T-cell (primary cell): Measurements from ENCODE around the gene MYH9. TPM values are rescaled to one million over a fixed set of nuclear protein-coding genes. Genes with fewer than 3 reads are reported as not detected.
A peak's percentile ranks its signal among the peaks of the same experiment; 100 is the strongest.

Experiments used
- ATAC-seq, 4 experiments: fragments of 200-7000 bp in 3 of 4; fragments of 150-1000 bp in 1 of 4; cut with Tn5 transposase; replicated peaks in 1 of 4; 1 replicate in 3 of 4; 2 replicates in 1 of 4; pipeline ENCODE4 v1.10.0; 2021; ENCODE audit warnings: moderate library complexity in 3 of 4, mild to moderate bottlenecking in 2 of 4, moderate number of reproducible peaks in 1 of 4
- CTCF ChIA-PET, 2 donors: fragments of 300-600 bp; sonication (Branson Sonifier 250); formaldehyde crosslinking; loops; one replicate each; lab custom pipeline; 2022; ENCODE audit warnings: antibody characterized with exemption in 2 of 2; lab: Charles Lee
- POLR2A ChIA-PET, 2 donors: fragments of 300-600 bp; sonication (Branson Sonifier 250); formaldehyde crosslinking; loops; one replicate each; lab custom pipeline; 2022; ENCODE audit warnings: antibody characterized with exemption in 2 of 2; lab: Charles Lee
- DNase-seq, 35 experiments: peaks; one replicate each; pipeline versions ENCODE4 v3.0.0 to v3.0.0-alpha.2; 2013 to 2023
- H3K27ac ChIP-seq: one replicate; pipeline ENCODE4 v1.5.1; 2013; ENCODE audit warnings: low read length
- H3K27me3 ChIP-seq, 2 experiments: replicated peaks in 1 of 2; 1 replicate in 1 of 2; 2 replicates in 1 of 2; pipeline versions ENCODE4 v1.6.1 to v1.7.0; 2013; ENCODE audit warnings: low read length in 1 of 2, mixed read lengths in 1 of 2; ENCODE audit not compliant: control insufficient read depth in 2 of 2, insufficient read depth in 2 of 2; ENCODE audit errors: extremely low read depth in 1 of 2
- H3K36me3 ChIP-seq, 2 donors: 1 replicate in 1 of 2; 2 replicates in 1 of 2; pipeline versions ENCODE4 v1.6.1 to v1.7.0; 2013; ENCODE audit warnings: low read length in 1 of 2; ENCODE audit not compliant: control insufficient read depth in 2 of 2, insufficient read depth in 1 of 2; ENCODE audit errors: extremely low read depth in 1 of 2
- H3K4me1 ChIP-seq, 2 experiments: 1 replicate in 1 of 2; 2 replicates in 1 of 2; pipeline versions ENCODE4 v1.6.1 to v1.7.0; 2013; ENCODE audit warnings: low read length in 2 of 2, mixed read lengths in 1 of 2; ENCODE audit not compliant: insufficient read depth in 2 of 2, control insufficient read depth in 1 of 2; ENCODE audit errors: extremely low read depth in 1 of 2
- H3K4me3 ChIP-seq, 2 donors: 1 replicate in 1 of 2; 2 replicates in 1 of 2; pipeline versions ENCODE4 v1.5.1 to v1.7.0; 2013; ENCODE audit warnings: mild to moderate bottlenecking in 2 of 2, low read length in 1 of 2, moderate library complexity in 1 of 2; ENCODE audit not compliant: control insufficient read depth in 1 of 2; ENCODE audit errors: extremely low read depth in 1 of 2
- H3K9me3 ChIP-seq: 2 replicates; pipeline ENCODE4 v1.7.0; 2013
- H3K27ac Mint-ChIP-seq, 2 donors: one replicate each; pipeline ENCODE4 v1.8.0; 2020 to 2021; ENCODE audit warnings: mild to moderate bottlenecking in 2 of 2, mixed read lengths in 2 of 2
- H3K27me3 Mint-ChIP-seq, 2 donors: one replicate each; pipeline ENCODE4 v1.8.0; 2021 to 2022; ENCODE audit warnings: mixed read lengths in 2 of 2
- H3K36me3 Mint-ChIP-seq: one replicate; pipeline ENCODE4 v1.8.0; 2021; ENCODE audit warnings: mixed read lengths
- H3K4me1 Mint-ChIP-seq, 3 donors: one replicate each; pipeline ENCODE4 v1.8.0; 2020 to 2022; ENCODE audit warnings: mixed read lengths in 3 of 3, mild to moderate bottlenecking in 1 of 3
- H3K4me3 Mint-ChIP-seq, 3 donors: one replicate each; pipeline ENCODE4 v1.8.0; 2020 to 2022; ENCODE audit warnings: mild to moderate bottlenecking in 3 of 3, mixed read lengths in 3 of 3, moderate library complexity in 3 of 3
- H3K9me3 Mint-ChIP-seq, 3 donors: one replicate each; pipeline ENCODE4 v1.8.0; 2020 to 2022; ENCODE audit warnings: mixed read lengths in 3 of 3
- WGBS: methylation state at CpG from one replicate; pipeline ENCODE4 v1.1.5; 2013; ENCODE audit warnings: missing lambda C conversion rate; ENCODE audit not compliant: insufficient coverage; 5-methylcytosine and 5-hydroxymethylcytosine counted together
- total RNA-seq, 35 experiments: library from RNA in 6 of 35; stranded (reverse) in 6 of 35; fragments of 120-200 nt in 1 of 35; gene quantifications; one replicate each; pipeline versions ENCODE4 v1.2.1 to v1.2.4 and lab custom pipeline; 2013 to 2026

Gene MYH9
- total RNA-seq, 5 donors from 2014 or later (not counting 1 experiment from before 2014, with no cell fraction given): 816 to 1,109 (median 896) TPM

- Mint-ChIP-seq H3K36me3 (peaks cover 11% of the 10 kb centered on the region), H3K27me3 (no peaks in the 10 kb centered on the region), H3K4me3 (peak overlapping the region; percentile 59 to 98 (median 63)), H3K9me3 (no peaks in the 10 kb centered on the region), H3K27ac (peak overlapping the region; percentile 94 to 96), H3K4me1 (peaks cover 96 to 99% (median 98%) of the 10 kb centered on the region in 3 donors)
- ChIA-PET POLR2A (interaction anchor here in 1 of 2 donors (3.2 kb wide), 1 partner anchor 15 kb away, joined by 64 read pairs; no protein-coding TSS in a partner anchor), CTCF (interaction anchor here in 1 of 2 donors (0.6 to 0.8 kb wide), 2 partner anchors 14 to 29 kb away, joined by 4 read pairs; no protein-coding TSS in a partner anchor)
- no peaks in the 10 kb centered on the region for H3K9me3 ChIP-seq
- no peak overlapping the region for H3K4me3 ChIP-seq
- H3K27ac ChIP-seq: peak overlapping the region; percentile 96
- no CpG with 5 or more reads among the region's 4 CpGs for WGBS
- ATAC-seq (no peak), DNase-seq (no peak)
- H3K4me1 ChIP-seq: peaks cover 71 to 99% of the 10 kb centered on the region in 2 experiments
- H3K36me3 ChIP-seq: peaks cover 4 to 46% of the 10 kb centered on the region in 2 donors
- no peaks in the 10 kb centered on the region for H3K27me3 ChIP-seq
These were observed 24.3 kb downstream of the MYH9 start for GRCh38 chr22:36363349-36363981.

GRCh38 chr22:36362932-36363331, 24.8 kb downstream of the MYH9 start:
- peaks cover 66 to 99% of the 10 kb centered on the region in 2 experiments for H3K4me1 ChIP-seq
- no peak overlapping the region for H3K4me3 ChIP-seq
- no peaks in the 10 kb centered on the region for H3K9me3 ChIP-seq
- H3K9me3 Mint-ChIP-seq: no peaks in the 10 kb centered on the region
- H3K36me3 Mint-ChIP-seq: peaks cover 11% of the 10 kb centered on the region
- H3K36me3 ChIP-seq: peaks cover 4 to 46% of the 10 kb centered on the region in 2 donors
- peak overlapping the region; percentile 53 to 98 (median 59) for H3K4me3 Mint-ChIP-seq
- peaks cover 96 to 99% (median 97%) of the 10 kb centered on the region in 3 donors for H3K4me1 Mint-ChIP-seq
- POLR2A ChIA-PET: interaction anchor here (1.0 to 3.2 kb wide), 2 partner anchors 15 to 16 kb away, joined by 5 to 64 read pairs; no protein-coding TSS in a partner anchor
- CTCF ChIA-PET: no interaction called here
- WGBS: 28% methylated on average over 2 of the region's 2 CpGs
- peak overlapping the region; percentile 96 for H3K27ac ChIP-seq
- no peak for DNase-seq
- H3K27me3 ChIP-seq: no peaks in the 10 kb centered on the region
- H3K27ac Mint-ChIP-seq: peak overlapping the region; percentile 94 to 96
- H3K27me3 Mint-ChIP-seq: no peaks in the 10 kb centered on the region
- peak in 2 of 4 experiments; percentile 10 to 21 for ATAC-seq

- ChIA-PET CTCF (no interaction called here), POLR2A (interaction anchor here in 1 of 2 donors (1.0 kb wide), 1 partner anchor 17 kb away, joined by 5 read pairs; no protein-coding TSS in a partner anchor)
- Histone ChIP-seq H3K27me3 (no peaks in the 10 kb centered on the region), H3K27ac (peak overlapping the region; percentile 96), H3K9me3 (no peaks in the 10 kb centered on the region), H3K36me3 (peaks cover 0 to 41% of the 10 kb centered on the region in 2 donors), H3K4me1 (peaks cover 65 to 99% of the 10 kb centered on the region in 2 experiments), H3K4me3 (no peak overlapping the region)
- peaks cover 11% of the 10 kb centered on the region for H3K36me3 Mint-ChIP-seq
- H3K4me1 Mint-ChIP-seq: peaks cover 97 to 99% (median 97%) of the 10 kb centered on the region in 3 donors
- no peak for ATAC-seq
- no peaks in the 10 kb centered on the region for H3K9me3 Mint-ChIP-seq
- H3K27me3 Mint-ChIP-seq: no peaks in the 10 kb centered on the region
- peak overlapping the region in 2 of 3 donors; percentile 53 to 98 for H3K4me3 Mint-ChIP-seq
- WGBS: 88% methylated on average over 3 of the region's 4 CpGs
- H3K27ac Mint-ChIP-seq: peak overlapping the region; percentile 94 to 96
- DNase-seq: no peak
These were observed 25.7 kb downstream of the MYH9 start for GRCh38 chr22:36362075-36362474.

GRCh38 chr22:36360871-36361383, 26.8 kb downstream of the MYH9 start:
- Histone ChIP-seq H3K9me3 (no peaks in the 10 kb centered on the region), H3K4me1 (peaks cover 64 to 99% of the 10 kb centered on the region in 2 experiments), H3K27ac (peak overlapping the region; percentile 96), H3K4me3 (no peak overlapping the region), H3K27me3 (no peaks in the 10 kb centered on the region), H3K36me3 (peaks cover 2 to 37% of the 10 kb centered on the region in 2 donors)
- H3K27me3 Mint-ChIP-seq: no peaks in the 10 kb centered on the region
- peak overlapping the region; percentile 43 to 98 (median 47) for H3K4me3 Mint-ChIP-seq
- no peak for DNase-seq
- H3K27ac Mint-ChIP-seq: peak overlapping the region; percentile 94 to 96
- ChIA-PET CTCF (interaction anchor here in 1 of 2 donors (0.6 to 1.0 kb wide), 3 partner anchors 12 to 140 kb away, joined by 3 to 5 read pairs (median 3); no protein-coding TSS in a partner anchor), POLR2A (no interaction called here)
- WGBS: 43% methylated on average over 3 of the region's 5 CpGs
- no peaks in the 10 kb centered on the region for H3K9me3 Mint-ChIP-seq
- peaks cover 96 to 99% (median 97%) of the 10 kb centered on the region in 3 donors for H3K4me1 Mint-ChIP-seq
- ATAC-seq: no peak
- H3K36me3 Mint-ChIP-seq: peaks cover 6% of the 10 kb centered on the region

- peaks cover 97 to 100% (median 100%) of the 10 kb centered on the region in 3 donors for H3K4me1 Mint-ChIP-seq
- peaks cover 10% of the 10 kb centered on the region for H3K36me3 Mint-ChIP-seq
- Histone ChIP-seq H3K27me3 (no peaks in the 10 kb centered on the region), H3K27ac (peak overlapping the region; percentile 67), H3K36me3 (peaks cover 2 to 44% of the 10 kb centered on the region in 2 donors), H3K4me1 (peaks cover 68 to 99% of the 10 kb centered on the region in 2 experiments), H3K4me3 (no peak overlapping the region), H3K9me3 (no peaks in the 10 kb centered on the region)
- WGBS: 83% methylated on average over 2 of the region's 3 CpGs
- peak overlapping the region; percentile 94 to 96 for H3K27ac Mint-ChIP-seq
- DNase-seq (no peak), ATAC-seq (no peak)
- no peaks in the 10 kb centered on the region for H3K27me3 Mint-ChIP-seq
- H3K9me3 Mint-ChIP-seq: no peaks in the 10 kb centered on the region
- POLR2A ChIA-PET: interaction anchor here in 1 of 2 donors (0.6 to 0.8 kb wide), 3 partner anchors 16 to 25 kb away, joined by 4 to 6 read pairs (median 5); no protein-coding TSS in a partner anchor
- CTCF ChIA-PET: interaction anchor here (0.7 to 1.5 kb wide), 3 partner anchors 17 to 25 kb away, joined by 3 to 5 read pairs (median 4); no protein-coding TSS in a partner anchor
- peak overlapping the region in 2 of 3 donors; percentile 1 to 98 for H3K4me3 Mint-ChIP-seq
These were observed 27.8 kb downstream of the MYH9 start for GRCh38 chr22:36360011-36360410.

GRCh38 chr22:36359470-36359996, 28.2 kb downstream of the MYH9 start:
- H3K36me3 Mint-ChIP-seq: peaks cover 10% of the 10 kb centered on the region
- no peaks in the 10 kb centered on the region for H3K9me3 ChIP-seq
- 42% methylated on average over 2 of the region's 3 CpGs for WGBS
- DNase-seq (no peak), ATAC-seq (no peak)
- peak overlapping the region; percentile 92 to 94 for H3K27ac Mint-ChIP-seq
- no peaks in the 10 kb centered on the region for H3K27me3 ChIP-seq
- H3K4me1 Mint-ChIP-seq: peaks cover 97 to 100% (median 100%) of the 10 kb centered on the region in 3 donors
- ChIA-PET POLR2A (interaction anchor here in 1 of 2 donors (0.6 to 0.8 kb wide), 3 partner anchors 16 to 25 kb away, joined by 4 to 6 read pairs (median 5); no protein-coding TSS in a partner anchor), CTCF (interaction anchor here (0.7 to 1.5 kb wide), 3 partner anchors 18 to 26 kb away, joined by 3 to 5 read pairs (median 4); no protein-coding TSS in a partner anchor)
- peak overlapping the region; percentile 67 for H3K27ac ChIP-seq
- H3K4me3 Mint-ChIP-seq: peak overlapping the region in 2 of 3 donors; percentile 17 to 98
- no peak overlapping the region for H3K4me3 ChIP-seq
- peaks cover 66 to 99% of the 10 kb centered on the region in 2 experiments for H3K4me1 ChIP-seq
- no peaks in the 10 kb centered on the region for H3K9me3 Mint-ChIP-seq
- no peaks in the 10 kb centered on the region for H3K27me3 Mint-ChIP-seq
- peaks cover 2 to 49% of the 10 kb centered on the region in 2 donors for H3K36me3 ChIP-seq
